GM23338 (cell line): ENCODE data around the gene ANKIB1.
A peak's percentile ranks its signal among the peaks of the same experiment; 100 is the strongest.

Source experiments
- CREB1 ChIP-seq: fragments of 250-450 bp; sonication (Bioruptor Pico); IDR thresholded peaks from 2 replicates; pipeline ENCODE4 v1.5.0; 2020; ENCODE audit warnings: low read depth, mild to moderate bottlenecking, moderate library complexity
- EZH2 ChIP-seq: fragments of 200-600 bp; sonication (generic); IDR thresholded peaks from one replicate; pipeline ENCODE4 v1.8.0; 2017; ENCODE audit warnings: antibody characterized with exemption, mild to moderate bottlenecking, low read depth; ENCODE audit not compliant: unreplicated experiment
- EZH2phosphoT487 ChIP-seq: fragments of 200-600 bp; sonication (generic); IDR thresholded peaks from one replicate; pipeline ENCODE4 v1.8.1; 2018; ENCODE audit warnings: antibody characterized with exemption; ENCODE audit not compliant: unreplicated experiment
- JUNB ChIP-seq: IDR thresholded peaks from one replicate; pipeline ENCODE4 v1.6.1; 2016; ENCODE audit warnings: antibody characterized with exemption; ENCODE audit not compliant: unreplicated experiment
- NANOG ChIP-seq: IDR thresholded peaks from 2 replicates; pipeline ENCODE4 v1.6.1; 2016; ENCODE audit warnings: antibody characterized with exemption, borderline replicate concordance
- POLR2AphosphoS5 ChIP-seq: IDR thresholded peaks from 2 replicates; pipeline ENCODE4 v1.6.1; 2016; ENCODE audit warnings: antibody characterized with exemption, low read depth
- TF ChIP-seq, protein P1 (sequence below), 2 experiments: fragments of 200-600 bp in 1 of 2; sonication (generic) in 1 of 2; conservative IDR thresholded peaks; 2 replicates each; pipeline versions ENCODE4 v1.5.1 to v1.6.1; 2016 to 2017; ENCODE audit warnings: antibody characterized with exemption in 2 of 2, low read depth in 2 of 2, mild to moderate bottlenecking in 2 of 2, moderate library complexity in 1 of 2
- TF ChIP-seq, protein P2 (sequence below): IDR thresholded peaks from one replicate; pipeline ENCODE4 v1.6.1; 2018; ENCODE audit warnings: antibody characterized with exemption; ENCODE audit not compliant: unreplicated experiment
- TF ChIP-seq, protein P3 (sequence below): IDR thresholded peaks from 2 replicates; pipeline ENCODE4 v1.6.1; 2016; ENCODE audit warnings: antibody characterized with exemption

DNA sequence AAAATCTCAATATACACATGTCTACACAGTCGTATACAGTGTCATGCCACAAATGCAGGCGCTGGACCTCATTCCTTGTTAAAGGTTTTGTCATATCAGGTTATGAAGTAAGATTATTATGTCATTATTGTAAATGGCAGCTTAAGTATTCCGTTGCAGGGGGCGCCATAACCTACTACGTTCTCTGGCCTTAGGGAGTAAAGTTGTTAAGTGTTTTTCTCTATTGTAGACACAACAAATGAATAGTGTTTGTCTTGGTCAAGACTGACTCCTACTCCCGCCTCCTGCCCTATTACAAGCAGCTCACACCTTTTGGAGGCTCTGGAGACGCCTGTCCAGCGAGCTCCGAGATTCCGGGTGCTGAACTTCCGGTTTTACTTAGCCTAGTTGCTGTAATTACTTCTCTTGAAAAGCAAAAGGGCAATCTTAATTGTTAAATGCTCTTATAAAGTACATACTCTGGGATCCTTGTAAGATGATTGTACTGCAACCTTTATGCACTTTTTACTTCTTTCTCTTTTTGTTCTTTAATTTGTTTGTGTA, 202.5 kb downstream of the ANKIB1 start:
- TF ChIP-seq, protein P1, sequence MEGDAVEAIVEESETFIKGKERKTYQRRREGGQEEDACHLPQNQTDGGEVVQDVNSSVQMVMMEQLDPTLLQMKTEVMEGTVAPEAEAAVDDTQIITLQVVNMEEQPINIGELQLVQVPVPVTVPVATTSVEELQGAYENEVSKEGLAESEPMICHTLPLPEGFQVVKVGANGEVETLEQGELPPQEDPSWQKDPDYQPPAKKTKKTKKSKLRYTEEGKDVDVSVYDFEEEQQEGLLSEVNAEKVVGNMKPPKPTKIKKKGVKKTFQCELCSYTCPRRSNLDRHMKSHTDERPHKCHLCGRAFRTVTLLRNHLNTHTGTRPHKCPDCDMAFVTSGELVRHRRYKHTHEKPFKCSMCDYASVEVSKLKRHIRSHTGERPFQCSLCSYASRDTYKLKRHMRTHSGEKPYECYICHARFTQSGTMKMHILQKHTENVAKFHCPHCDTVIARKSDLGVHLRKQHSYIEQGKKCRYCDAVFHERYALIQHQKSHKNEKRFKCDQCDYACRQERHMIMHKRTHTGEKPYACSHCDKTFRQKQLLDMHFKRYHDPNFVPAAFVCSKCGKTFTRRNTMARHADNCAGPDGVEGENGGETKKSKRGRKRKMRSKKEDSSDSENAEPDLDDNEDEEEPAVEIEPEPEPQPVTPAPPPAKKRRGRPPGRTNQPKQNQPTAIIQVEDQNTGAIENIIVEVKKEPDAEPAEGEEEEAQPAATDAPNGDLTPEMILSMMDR (conservative IDR thresholded peaks at IDR 0.05; ENCODE audit: low read depth in 2 of 2), result peak; percentile 39 to 47
- no peak for TF ChIP-seq EZH2phosphoT487
- TF ChIP-seq, protein P2, sequence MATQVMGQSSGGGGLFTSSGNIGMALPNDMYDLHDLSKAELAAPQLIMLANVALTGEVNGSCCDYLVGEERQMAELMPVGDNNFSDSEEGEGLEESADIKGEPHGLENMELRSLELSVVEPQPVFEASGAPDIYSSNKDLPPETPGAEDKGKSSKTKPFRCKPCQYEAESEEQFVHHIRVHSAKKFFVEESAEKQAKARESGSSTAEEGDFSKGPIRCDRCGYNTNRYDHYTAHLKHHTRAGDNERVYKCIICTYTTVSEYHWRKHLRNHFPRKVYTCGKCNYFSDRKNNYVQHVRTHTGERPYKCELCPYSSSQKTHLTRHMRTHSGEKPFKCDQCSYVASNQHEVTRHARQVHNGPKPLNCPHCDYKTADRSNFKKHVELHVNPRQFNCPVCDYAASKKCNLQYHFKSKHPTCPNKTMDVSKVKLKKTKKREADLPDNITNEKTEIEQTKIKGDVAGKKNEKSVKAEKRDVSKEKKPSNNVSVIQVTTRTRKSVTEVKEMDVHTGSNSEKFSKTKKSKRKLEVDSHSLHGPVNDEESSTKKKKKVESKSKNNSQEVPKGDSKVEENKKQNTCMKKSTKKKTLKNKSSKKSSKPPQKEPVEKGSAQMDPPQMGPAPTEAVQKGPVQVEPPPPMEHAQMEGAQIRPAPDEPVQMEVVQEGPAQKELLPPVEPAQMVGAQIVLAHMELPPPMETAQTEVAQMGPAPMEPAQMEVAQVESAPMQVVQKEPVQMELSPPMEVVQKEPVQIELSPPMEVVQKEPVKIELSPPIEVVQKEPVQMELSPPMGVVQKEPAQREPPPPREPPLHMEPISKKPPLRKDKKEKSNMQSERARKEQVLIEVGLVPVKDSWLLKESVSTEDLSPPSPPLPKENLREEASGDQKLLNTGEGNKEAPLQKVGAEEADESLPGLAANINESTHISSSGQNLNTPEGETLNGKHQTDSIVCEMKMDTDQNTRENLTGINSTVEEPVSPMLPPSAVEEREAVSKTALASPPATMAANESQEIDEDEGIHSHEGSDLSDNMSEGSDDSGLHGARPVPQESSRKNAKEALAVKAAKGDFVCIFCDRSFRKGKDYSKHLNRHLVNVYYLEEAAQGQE, result no peak
- no peak for TF ChIP-seq POLR2AphosphoS5
- TF ChIP-seq EZH2, result no peak
- TF ChIP-seq, protein P3, sequence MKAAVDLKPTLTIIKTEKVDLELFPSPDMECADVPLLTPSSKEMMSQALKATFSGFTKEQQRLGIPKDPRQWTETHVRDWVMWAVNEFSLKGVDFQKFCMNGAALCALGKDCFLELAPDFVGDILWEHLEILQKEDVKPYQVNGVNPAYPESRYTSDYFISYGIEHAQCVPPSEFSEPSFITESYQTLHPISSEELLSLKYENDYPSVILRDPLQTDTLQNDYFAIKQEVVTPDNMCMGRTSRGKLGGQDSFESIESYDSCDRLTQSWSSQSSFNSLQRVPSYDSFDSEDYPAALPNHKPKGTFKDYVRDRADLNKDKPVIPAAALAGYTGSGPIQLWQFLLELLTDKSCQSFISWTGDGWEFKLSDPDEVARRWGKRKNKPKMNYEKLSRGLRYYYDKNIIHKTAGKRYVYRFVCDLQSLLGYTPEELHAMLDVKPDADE, result no peak
- TF ChIP-seq JUNB, result no peak
- TF ChIP-seq CREB1 (CRISPR knock-in tag), result no peak
- no peak for TF ChIP-seq NANOG
